Body of pancreas (tissue), 4 donors: ENCODE data around the gene SIT1. TPM values are rescaled to one million over a fixed set of nuclear protein-coding genes. Genes with fewer than 3 reads are reported as not detected.

Experiments
- ATAC-seq: fragments of 150-250 bp; one replicate; pipeline ENCODE4 v1.9.1; 2016
- DNase-seq, 4 donors: peaks; one replicate each; pipeline ENCODE4 v3.0.0-alpha.2; 2019
- H3K27ac ChIP-seq, 4 donors: fragments of 200-600 bp; sonication (generic); 1 replicate in 3 of 4; 2 replicates in 1 of 4; pipeline versions ENCODE4 v1.5.1 to v1.6.1; 2016 to 2019; ENCODE audit warnings: mild to moderate bottlenecking in 1 of 4, mixed read lengths in 1 of 4, moderate library complexity in 1 of 4
- H3K27me3 ChIP-seq, 2 donors: fragments of 200-600 bp; sonication (generic); one replicate each; pipeline ENCODE4 v1.6.0; 2016; ENCODE audit warnings: mild to moderate bottlenecking in 1 of 2
- H3K36me3 ChIP-seq, 2 donors: fragments of 200-600 bp; sonication (generic); replicated peaks in 1 of 2; 2 replicates each; pipeline ENCODE4 v1.5.1; 2016; ENCODE audit warnings: low read depth in 2 of 2; ENCODE audit not compliant: insufficient read depth in 1 of 2
- H3K4me1 ChIP-seq: fragments of 200-600 bp; sonication (generic); one replicate; pipeline ENCODE4 v1.6.0; 2016
- H3K4me3 ChIP-seq, 2 donors: fragments of 200-600 bp; sonication (generic); 1 replicate in 1 of 2; 2 replicates in 1 of 2; pipeline ENCODE4 v1.5.1; 2016 to 2019
- H3K9me3 ChIP-seq, 3 donors: fragments of 200-600 bp; sonication (generic); 1 replicate in 2 of 3; 2 replicates in 1 of 3; pipeline ENCODE4 v1.5.1; 2016
- POLR2A ChIP-seq, 3 donors: fragments of 450-650 bp; IDR thresholded peaks; one replicate each; pipeline ENCODE4 v1.6.1; 2016; ENCODE audit warnings: antibody characterized with exemption in 3 of 3, mild to moderate bottlenecking in 2 of 3
- WGBS, 2 donors: methylation state at CpG; one replicate each; pipeline ENCODE4 v1.1.5; 2017; 5-methylcytosine and 5-hydroxymethylcytosine counted together
- intact Hi-C: fragments of 100-400 bp; cut with DNase I; formaldehyde crosslinking; loops from one replicate; pipeline ENCODE4 v1.15.1; 2023
- total RNA-seq, 2 donors: library from RNA; depleted of rRNA; stranded (reverse); fragments of >200 nt; gene quantifications; one replicate each; pipeline ENCODE4 v1.1.0, GENCODE V29; 2016
- TF ChIP-seq, protein P1 (sequence below), 7 experiments: fragments of 450-650 bp in 4 of 7; fragments of 200-600 bp in 3 of 7; sonication (generic) in 3 of 7; IDR thresholded peaks; one replicate each; pipeline ENCODE4 v1.5.1; 2016 to 2019; ENCODE audit warnings: antibody characterized with exemption in 7 of 7

The SIT1 gene
- under 1 TPM in 1 of 2 donors, not detected in 1; 0.26 TPM for total RNA-seq

DNA sequence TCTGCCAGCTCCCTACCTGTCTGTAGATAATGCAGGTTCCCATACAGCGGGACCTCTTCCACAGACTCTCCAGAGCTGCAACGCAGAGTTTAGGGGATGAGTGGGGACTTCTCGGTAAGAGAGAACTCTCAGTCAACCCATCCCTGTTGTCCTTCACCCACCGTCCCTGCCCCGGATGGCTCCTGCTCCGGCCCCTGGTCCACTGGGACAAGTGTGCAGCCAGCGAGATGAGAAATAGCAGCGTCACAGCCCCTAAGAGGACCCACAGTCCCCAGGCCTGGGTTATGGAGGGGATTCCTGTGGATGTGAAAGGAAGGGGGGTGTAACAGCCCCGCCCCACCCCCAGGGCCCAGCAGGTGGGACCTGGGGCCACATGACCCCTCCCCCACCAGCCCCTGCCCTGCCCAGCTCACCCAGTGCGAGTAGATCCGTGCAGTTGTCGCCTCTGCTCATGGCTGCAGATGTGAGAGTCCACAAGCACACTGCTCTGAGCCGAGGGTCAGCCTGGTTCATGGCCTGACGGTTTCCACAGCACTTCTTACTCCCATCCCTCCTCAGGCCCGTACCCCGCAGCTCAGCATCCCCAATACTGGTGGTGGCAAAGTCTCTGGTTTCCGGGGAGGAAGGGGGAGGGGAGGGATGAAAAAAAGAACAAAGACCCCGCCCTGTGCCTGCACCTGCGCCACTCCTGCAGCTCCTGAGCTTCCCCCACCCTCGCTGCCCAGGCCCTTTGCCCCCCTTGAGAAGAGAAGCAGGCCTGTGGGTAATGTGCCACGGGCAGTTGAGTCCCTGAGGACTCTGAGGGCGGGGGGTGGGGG, at the start of gene SIT1:
SIT1 (minus strand) TSS at position 591 of the 818 bp plus-strand sequence; CDS start at position 513, 78 bp downstream.
- intact Hi-C loops: loop anchor here (5.0 kb wide), 1 partner anchor 82 kb away; the partner anchor contains the start of genes CREB3 and TLN1
- TF ChIP-seq, protein P1, sequence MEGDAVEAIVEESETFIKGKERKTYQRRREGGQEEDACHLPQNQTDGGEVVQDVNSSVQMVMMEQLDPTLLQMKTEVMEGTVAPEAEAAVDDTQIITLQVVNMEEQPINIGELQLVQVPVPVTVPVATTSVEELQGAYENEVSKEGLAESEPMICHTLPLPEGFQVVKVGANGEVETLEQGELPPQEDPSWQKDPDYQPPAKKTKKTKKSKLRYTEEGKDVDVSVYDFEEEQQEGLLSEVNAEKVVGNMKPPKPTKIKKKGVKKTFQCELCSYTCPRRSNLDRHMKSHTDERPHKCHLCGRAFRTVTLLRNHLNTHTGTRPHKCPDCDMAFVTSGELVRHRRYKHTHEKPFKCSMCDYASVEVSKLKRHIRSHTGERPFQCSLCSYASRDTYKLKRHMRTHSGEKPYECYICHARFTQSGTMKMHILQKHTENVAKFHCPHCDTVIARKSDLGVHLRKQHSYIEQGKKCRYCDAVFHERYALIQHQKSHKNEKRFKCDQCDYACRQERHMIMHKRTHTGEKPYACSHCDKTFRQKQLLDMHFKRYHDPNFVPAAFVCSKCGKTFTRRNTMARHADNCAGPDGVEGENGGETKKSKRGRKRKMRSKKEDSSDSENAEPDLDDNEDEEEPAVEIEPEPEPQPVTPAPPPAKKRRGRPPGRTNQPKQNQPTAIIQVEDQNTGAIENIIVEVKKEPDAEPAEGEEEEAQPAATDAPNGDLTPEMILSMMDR (IDR thresholded peaks at IDR 0.05): no peak
- TF ChIP-seq POLR2A (IDR thresholded peaks at IDR 0.05): no peak

DNA sequence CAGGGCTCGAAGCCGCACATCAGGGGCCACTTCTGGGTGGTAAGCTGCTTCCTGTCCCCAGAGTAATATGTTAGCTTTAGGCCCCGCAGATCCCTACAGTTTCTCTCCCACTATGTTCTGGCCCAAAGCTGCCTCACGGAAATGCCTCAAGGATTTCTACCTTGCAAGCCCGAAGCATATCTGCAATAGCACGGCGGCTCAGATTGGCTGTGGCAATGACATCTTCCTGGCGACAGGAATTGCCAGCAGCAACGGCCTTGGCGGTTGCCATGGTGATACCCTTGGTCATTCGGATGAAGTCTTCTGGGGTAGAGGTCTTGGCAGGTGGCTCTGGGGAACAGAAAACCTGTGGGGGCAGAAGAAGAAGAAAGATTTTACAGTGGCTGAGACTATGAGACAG, 49.3 kb upstream of the SIT1 start:
- intact Hi-C loops: no loop called here

More for the DNA sequence above, at the start of gene SIT1:
- Histone ChIP-seq H3K4me1 (peaks cover 16% of the 10 kb centered on the region), H3K27ac (no peak within 1 kb of the TSS), H3K9me3 (no peaks in the 10 kb centered on the region), H3K4me3 (no peak within 1 kb of the TSS), H3K27me3 (no peaks in the 10 kb centered on the region), H3K36me3 (no peaks in the 10 kb centered on the region)
- ATAC-seq (no peak), DNase-seq (peak in 1 of 4 donors; percentile 12)
- 75 to 83% methylated on average over 12 to 22 of the region's 22 CpGs for WGBS, 2 donors

GRCh38 chr9:35698231-35698630, 47.5 kb upstream of the SIT1 start:
- intact Hi-C loops: loop anchor here (5.0 kb wide), 1 partner anchor 36 kb away; no protein-coding TSS in a partner anchor
- Histone ChIP-seq H3K36me3 (peaks cover 30 to 43% of the 10 kb centered on the region in 2 donors), H3K4me1 (peaks cover 28% of the 10 kb centered on the region), H3K4me3 (no peak overlapping the region), H3K27ac (no peak overlapping the region), H3K27me3 (no peaks in the 10 kb centered on the region), H3K9me3 (no peaks in the 10 kb centered on the region)
- 89 to 94% methylated on average over 3 to 5 of the region's 5 CpGs for WGBS, 2 donors
- TF ChIP-seq, protein P1 (IDR thresholded peaks at IDR 0.05): no peak
- no peak for TF ChIP-seq POLR2A (IDR thresholded peaks at IDR 0.05)
- DNase-seq: no peak
- no peak for ATAC-seq

More for the DNA sequence above, 49.3 kb upstream of the SIT1 start:
- peaks cover 25% of the 10 kb centered on the region for H3K4me1 ChIP-seq
- H3K9me3 ChIP-seq: no peaks in the 10 kb centered on the region
- peak in 2 of 4 donors; percentile 34 to 65 for DNase-seq
- H3K27ac ChIP-seq: peak overlapping the region in 1 of 4 donors; percentile 16
- TF ChIP-seq, protein P1 (IDR thresholded peaks at IDR 0.05): no peak
- TF ChIP-seq POLR2A (IDR thresholded peaks at IDR 0.05): no peak
- peaks cover 40 to 61% of the 10 kb centered on the region in 2 donors for H3K36me3 ChIP-seq
- no peak for ATAC-seq
- no peak overlapping the region for H3K4me3 ChIP-seq
- H3K27me3 ChIP-seq: no peaks in the 10 kb centered on the region
- WGBS, 2 donors: 53 to 59% methylated on average over 11 of the region's 11 CpGs

DNA sequence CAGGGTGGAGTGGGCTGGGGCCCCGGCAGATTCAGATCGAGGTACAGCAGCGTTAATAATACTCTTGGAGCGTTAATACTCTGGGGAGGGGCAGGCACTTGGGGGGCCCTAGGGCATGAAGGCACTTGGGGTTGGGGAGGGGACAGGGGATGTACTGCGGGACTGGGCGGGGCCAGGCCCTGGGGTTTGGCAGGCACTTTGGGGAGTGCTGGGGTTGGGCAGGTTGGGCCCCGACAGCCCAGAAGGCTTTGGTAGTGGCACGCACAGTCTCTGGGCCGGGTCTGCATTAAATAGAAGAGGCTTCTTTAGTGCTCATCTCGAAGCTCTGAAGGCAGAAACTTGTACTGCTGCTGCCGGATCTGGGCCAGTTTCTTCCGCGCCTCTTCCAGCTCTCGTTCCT, 46.8 kb upstream of the SIT1 start:
- peaks cover 26 to 37% of the 10 kb centered on the region in 2 donors for H3K36me3 ChIP-seq
- no peak for DNase-seq

More for the DNA sequence above, 46.8 kb upstream of the SIT1 start:
- H3K9me3 ChIP-seq: no peaks in the 10 kb centered on the region
- intact Hi-C loops: loop anchor here (5.0 kb wide), 1 partner anchor 35 kb away; no protein-coding TSS in a partner anchor
- WGBS, 2 donors: 84 to 88% methylated on average over 13 of the region's 14 CpGs
- H3K27ac ChIP-seq: peak overlapping the region in 2 of 4 donors; percentile 53 to 73
- no peak for TF ChIP-seq POLR2A (IDR thresholded peaks at IDR 0.05)
- TF ChIP-seq, protein P1 (IDR thresholded peaks at IDR 0.05): no peak
- H3K4me3 ChIP-seq: no peak overlapping the region
- H3K4me1 ChIP-seq: peaks cover 28% of the 10 kb centered on the region
- no peaks in the 10 kb centered on the region for H3K27me3 ChIP-seq
- no peak for ATAC-seq
